ENCODE results near the gene P2RX6. TPM values are rescaled to one million over a fixed set of nuclear protein-coding genes. Genes with fewer than 3 reads are reported as not detected.

P2RX6 gene
- total RNA-seq, 1 donor from 2014 or later = 3.4 TPM

GRCh38 chr22:20979940-20980453 lies 35.0 kb upstream of the P2RX6 start:
- no peak for DNase-seq (ENCODE audit: low spot score)

DNA sequence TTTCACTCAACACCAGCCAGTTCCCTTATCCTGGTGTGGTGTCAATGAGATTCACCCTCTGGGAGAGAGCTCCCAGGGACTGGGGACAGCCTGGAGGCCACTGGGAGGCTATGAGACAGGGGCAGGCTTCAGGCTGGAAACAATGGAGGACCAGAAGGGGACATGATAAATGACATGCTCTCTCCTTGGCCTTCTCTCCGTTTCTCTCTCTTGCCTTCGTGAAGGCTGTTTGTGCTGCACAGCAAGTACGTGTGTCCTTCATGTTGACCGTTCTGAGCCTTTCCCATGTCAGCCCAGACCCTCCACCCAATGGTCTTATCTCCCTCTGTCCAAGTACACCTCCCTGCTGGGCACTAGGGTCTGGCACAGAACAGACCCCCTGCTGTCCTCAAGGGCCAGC lies 34.4 kb upstream of the P2RX6 start:
- DNase-seq (ENCODE audit: low spot score) = no peak

DNA sequence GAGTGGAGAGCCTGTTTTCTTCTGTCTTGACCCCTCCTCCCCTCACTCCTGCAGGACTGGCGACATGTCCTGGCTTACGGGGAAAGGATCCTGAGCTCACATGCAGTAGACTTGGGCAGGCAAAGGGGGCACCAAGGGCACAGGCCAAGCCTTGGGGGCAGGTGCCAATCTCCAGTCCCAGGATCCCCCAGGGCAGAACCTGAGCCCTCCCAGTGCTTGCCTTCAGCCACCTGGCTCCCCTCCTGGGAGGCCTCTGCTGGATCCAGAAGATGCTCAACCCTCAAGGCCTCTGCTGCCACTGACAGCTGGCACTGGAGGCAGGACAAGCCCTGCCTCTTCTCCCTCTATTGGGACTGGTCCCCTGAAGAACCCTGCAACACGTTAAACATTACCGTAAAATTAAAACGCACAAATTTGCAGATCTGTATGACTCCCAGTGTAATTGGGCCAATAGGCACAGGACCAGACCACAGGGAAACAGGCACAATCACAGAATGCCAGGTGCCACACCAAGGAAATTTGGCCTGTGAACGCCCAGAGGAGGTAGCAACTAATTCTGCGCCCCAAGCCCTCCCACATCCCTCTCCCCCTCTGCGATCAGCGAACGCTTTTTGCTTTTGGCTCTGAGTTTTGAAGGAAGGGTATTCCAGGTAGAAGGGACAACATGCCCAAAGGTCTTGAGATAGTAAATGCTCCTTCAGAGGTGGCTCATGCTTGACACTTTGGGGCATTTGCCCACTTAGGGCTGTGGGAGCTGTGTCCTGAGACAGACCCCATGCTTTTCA lies 33.8 kb upstream of the P2RX6 start:
- no peak for DNase-seq (ENCODE audit: low spot score)

DNA sequence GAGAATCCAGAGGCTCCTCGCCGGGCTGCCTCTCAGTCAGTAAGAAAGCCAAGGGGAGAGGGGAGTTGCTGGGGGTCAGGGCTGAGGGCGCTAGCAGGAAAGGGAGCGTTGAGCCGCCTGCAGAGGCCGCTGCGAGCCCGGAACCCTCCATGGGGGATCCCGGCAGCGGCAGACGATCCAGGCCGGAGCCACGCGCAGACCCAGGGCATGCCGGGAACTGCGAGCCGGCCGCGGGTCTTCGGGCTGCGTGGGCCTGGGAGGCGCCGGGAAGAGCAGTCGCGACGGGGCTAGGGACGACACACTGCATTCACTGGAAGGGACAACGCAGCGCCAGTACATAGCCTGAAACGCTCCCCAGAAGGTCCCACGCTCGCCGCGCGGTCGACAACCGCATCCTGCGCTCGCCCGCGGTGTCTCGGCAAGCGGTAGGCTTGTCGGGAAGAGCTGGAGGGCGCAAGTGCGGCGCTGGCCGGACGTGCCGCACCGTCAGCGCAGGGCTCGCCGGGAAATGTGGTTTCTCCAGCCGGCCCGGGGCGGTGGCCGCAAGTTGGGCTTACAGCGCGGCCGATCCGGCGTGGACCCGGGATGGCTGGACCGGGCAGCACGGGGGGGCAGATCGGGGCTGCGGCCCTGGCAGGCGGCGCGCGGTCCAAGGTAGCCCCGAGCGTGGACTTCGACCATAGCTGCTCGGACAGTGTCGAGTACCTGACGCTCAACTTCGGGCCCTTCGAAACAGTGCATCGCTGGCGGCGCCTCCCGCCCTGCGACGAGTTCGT lies 33.0 kb upstream of the P2RX6 start, which contains the start of gene LZTR1:
Gene LZTR1 (plus strand): TSS at position 511 of the 776 bp plus-strand sequence. CDS start 75 bp downstream, at position 586.
- peak; percentile 90 for DNase-seq (ENCODE audit: low spot score)

DNA sequence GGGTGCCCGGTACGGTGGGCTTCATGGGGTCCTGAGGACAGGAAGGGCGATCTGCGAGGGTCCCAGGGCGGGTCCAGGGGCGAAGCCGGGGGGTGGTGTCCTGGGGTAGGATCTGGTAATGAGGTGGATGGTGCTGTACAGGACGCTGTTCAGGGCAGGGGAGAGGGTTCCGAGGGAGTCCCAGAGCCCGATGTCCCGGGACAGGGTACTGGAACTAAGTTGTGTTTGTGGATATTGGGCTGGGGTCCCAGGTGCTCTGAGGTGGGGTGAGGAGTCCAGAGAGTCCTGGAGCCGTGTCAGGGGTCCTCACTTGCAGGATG lies 32.4 kb upstream of the P2RX6 start:
- DNase-seq (ENCODE audit: low spot score) = no peak

DNA sequence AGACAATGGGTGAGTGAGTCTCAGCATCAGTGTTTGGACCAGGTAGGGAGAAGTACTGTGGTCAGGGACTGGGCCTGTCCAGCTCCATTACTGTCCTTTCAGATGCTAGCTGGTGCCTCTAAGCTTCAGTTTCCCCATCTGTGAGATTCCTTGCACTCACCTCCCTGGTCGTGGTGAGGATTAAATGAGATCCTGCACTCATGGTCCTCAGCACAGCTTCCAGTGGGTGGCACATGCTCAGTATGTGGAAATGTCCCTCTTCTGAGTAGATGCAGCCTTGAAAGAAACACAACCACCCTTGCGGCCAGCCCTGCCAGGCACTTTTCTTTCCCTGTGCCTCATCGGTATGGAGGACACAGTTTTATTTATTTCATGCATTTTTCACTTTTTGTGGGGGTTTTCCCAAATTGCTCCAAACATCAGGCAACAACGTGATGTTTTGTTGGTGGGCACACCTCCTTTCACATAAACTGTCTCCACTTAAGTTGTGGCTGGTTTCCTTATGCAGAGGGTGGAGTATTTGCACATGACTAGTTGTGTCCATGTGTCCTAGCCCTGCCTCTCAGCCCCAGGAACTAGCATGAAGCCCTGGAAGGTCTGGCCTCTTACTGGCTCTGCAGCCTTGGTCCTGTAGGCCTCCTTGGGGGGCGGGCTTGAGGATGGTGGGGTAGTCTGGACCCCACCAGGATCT lies 31.7 kb upstream of the P2RX6 start:
- no peak for DNase-seq (ENCODE audit: low spot score)

- DNase-seq (ENCODE audit: low spot score) = no peak
Observed at GRCh38 chr22:20985720-20986119, 29.2 kb upstream of the P2RX6 start.

DNA sequence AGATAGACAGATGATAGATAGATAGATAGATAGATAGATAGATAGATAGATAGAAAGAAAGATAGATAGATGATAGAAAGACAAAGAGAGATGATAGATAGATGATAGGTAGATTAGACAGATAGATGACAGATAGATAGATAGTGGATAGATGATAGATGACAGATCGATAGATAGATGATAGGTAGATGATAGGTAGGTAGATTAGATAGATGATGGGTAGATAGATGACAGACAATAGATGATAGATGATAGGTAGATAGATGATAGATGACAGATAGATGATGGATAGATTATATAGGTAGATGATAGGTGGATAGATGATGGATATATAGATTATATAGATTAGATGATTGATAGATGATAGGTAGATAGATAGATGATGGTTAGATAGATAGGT lies 28.6 kb upstream of the P2RX6 start:
- DNase-seq (ENCODE audit: low spot score) = no peak

- DNase-seq (ENCODE audit: low spot score) = no peak
Observed at GRCh38 chr22:20987375-20987774, 27.6 kb upstream of the P2RX6 start.

GRCh38 chr22:20988573-20989322 lies 26.2 kb upstream of the P2RX6 start:
- no peak for DNase-seq (ENCODE audit: low spot score)

GRCh38 chr22:20989323-20990138 lies 25.4 kb upstream of the P2RX6 start:
- no peak for DNase-seq (ENCODE audit: low spot score)

DNA sequence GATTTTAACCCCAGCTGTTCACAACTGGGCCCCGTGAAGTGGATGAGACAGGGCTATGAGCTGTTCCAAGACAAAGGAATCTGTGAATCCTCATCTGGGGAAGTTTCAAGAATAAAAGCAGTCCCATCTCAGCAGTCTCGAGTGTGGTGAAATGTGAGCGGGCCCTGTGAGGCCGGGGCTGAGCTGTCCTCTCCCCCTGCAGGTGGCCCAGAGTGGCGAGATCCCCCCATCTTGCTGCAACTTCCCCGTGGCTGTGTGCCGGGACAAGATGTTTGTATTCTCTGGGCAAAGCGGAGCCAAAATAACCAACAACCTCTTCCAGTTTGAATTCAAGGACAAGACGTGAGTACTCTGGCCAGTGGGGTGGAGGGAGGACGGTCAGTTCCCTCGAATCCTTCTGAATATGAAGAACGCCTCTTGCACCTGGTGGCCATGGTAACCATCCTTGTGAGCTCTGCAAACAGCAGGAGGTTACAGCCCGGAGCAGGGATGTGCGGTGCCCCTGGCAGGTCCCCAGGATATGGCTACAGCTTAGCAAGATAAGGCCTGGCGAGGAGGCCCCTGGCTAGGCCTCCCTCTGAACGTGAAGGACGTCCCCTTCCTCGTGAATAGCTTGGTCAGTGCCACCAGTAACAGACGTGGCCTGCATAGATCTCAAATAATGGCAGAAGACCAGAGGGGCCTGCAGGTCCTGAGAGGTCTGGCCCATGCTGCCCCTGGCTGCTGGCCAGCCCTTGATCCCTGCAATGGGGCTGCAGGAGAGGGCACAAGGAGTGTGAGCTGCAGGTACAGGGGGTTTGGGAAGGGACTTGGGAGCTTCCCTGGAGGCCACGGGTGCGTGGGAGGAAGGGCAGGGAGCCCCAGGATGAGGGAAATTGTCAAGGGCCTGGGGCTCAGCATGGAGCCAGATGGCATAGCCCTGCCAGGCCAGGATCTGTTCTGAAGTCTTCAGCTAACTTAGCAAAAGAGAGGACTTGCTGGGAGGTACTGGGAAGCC lies 24.5 kb upstream of the P2RX6 start:
- DNase-seq (ENCODE audit: low spot score) = no peak

DNA sequence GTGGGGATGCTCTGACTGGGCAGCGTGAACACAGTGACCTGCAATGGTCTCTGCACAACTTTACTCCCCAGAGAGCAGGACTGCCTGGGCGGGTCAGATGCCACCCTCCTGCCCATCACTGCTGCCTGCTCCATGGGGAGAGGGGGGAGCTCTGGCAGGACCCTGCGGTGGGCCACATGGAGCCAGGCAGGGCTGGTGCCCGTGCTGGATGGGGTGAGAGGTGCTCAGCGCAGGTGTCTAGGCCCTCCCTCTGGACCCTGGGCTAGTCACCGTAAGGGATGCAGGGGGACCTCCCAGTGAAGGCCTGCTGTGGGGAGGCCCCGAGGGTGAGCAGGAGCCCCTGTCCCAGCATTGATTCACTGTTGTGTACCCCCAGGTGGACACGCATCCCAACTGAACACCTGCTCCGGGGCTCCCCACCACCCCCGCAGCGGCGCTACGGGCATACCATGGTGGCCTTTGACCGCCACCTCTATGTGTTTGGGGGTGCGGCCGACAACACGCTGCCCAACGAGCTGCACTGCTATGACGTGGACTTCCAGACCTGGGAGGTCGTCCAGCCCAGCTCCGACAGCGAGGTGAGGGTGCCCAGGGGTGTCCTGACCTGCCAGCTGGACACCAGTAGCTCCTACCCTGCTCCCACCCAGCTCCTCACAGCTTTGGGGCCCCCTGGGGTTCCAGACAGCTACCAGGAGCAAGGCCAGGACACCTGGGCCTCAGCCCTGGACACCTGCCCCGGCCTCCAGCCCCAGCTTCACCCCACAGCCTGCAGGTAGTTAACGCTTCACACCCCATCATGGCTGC lies 23.5 kb upstream of the P2RX6 start:
- DNase-seq (ENCODE audit: low spot score) = no peak

DNA sequence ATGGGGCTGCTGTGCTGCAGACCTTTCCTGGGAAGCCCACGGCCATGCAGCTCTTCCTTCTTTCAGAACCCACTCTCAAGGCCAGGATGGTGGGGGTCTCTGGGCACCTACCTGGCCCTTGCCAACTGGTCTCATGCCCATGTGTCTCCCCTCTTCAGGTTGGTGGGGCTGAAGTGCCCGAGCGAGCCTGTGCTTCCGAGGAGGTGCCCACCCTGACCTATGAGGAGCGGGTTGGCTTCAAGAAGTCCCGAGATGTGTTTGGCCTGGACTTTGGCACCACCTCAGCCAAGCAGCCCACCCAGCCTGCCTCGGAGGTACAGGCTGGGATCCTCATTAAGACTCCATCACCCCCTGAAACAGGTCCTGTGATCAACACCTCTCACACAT lies 22.9 kb upstream of the P2RX6 start:
- no peak for DNase-seq (ENCODE audit: low spot score)

- no peak for DNase-seq (ENCODE audit: low spot score)
Observed at GRCh38 chr22:20992456-20993303, 22.3 kb upstream of the P2RX6 start.

- no peak for DNase-seq (ENCODE audit: low spot score)
Observed at GRCh38 chr22:20993304-20994127, 21.4 kb upstream of the P2RX6 start.

Data from umbilical cord (tissue), 2 donors.